Gastroesophageal sphincter (tissue), 4 donors: ENCODE results near the gene FAM184A. TPM values are rescaled to one million over a fixed set of nuclear protein-coding genes. Genes with fewer than 3 reads are reported as not detected.

Source experiments
- ATAC-seq: fragments of 150-250 bp; one replicate; pipeline ENCODE4 v1.9.1; 2016; ENCODE audit warnings: mild to moderate bottlenecking, moderate library complexity
- H3K27ac ChIP-seq, 4 donors: fragments of 200-600 bp; sonication (generic) in 3 of 4; 1 replicate in 3 of 4; 2 replicates in 1 of 4; pipeline ENCODE4 v1.5.1; 2016 to 2019
- H3K27me3 ChIP-seq: fragments of 200-600 bp; sonication (generic); one replicate; pipeline ENCODE4 v1.5.1; 2019
- H3K36me3 ChIP-seq, 2 donors: fragments of 200-600 bp; sonication (generic); one replicate each; pipeline ENCODE4 v1.5.1; 2019; ENCODE audit warnings: control low read depth in 1 of 2
- H3K4me1 ChIP-seq, 3 donors: fragments of 200-600 bp; sonication (generic); 1 replicate in 2 of 3; 2 replicates in 1 of 3; pipeline ENCODE4 v1.5.1; 2016 to 2019; ENCODE audit warnings: control low read depth in 2 of 3
- H3K4me3 ChIP-seq, 2 donors: fragments of 200-600 bp; sonication (generic); one replicate each; pipeline ENCODE4 v1.5.1; 2019; ENCODE audit warnings: mild to moderate bottlenecking in 1 of 2, moderate library complexity in 1 of 2
- H3K9me3 ChIP-seq, 3 donors: fragments of 200-600 bp; sonication (generic); one replicate each; pipeline ENCODE4 v1.5.1; 2017 to 2019; ENCODE audit warnings: control low read depth in 2 of 3
- EP300 ChIP-seq: sonication (generic); formaldehyde crosslinking; IDR thresholded peaks from one replicate; pipeline ENCODE4 v1.6.1; 2017; ENCODE audit warnings: antibody characterized with exemption, mild to moderate bottlenecking
- POLR2A ChIP-seq, 2 donors: fragments of 450-650 bp; IDR thresholded peaks; one replicate each; pipeline ENCODE4 v1.6.1; 2017; ENCODE audit warnings: antibody characterized with exemption in 2 of 2, mild to moderate bottlenecking in 2 of 2, moderate library complexity in 1 of 2
- POLR2AphosphoS5 ChIP-seq: sonication (generic); formaldehyde crosslinking; IDR thresholded peaks from one replicate; pipeline ENCODE4 v1.6.1; 2017; ENCODE audit warnings: antibody characterized with exemption
- WGBS, 2 donors: methylation state at CpG; one replicate each; pipeline ENCODE4 v1.1.5; 2018; ENCODE audit warnings: low coverage in 1 of 2; 5-methylcytosine and 5-hydroxymethylcytosine counted together
- total RNA-seq, 4 donors: library from RNA; depleted of rRNA; stranded (reverse); fragments of >200 nt; gene quantifications; one replicate each; pipeline ENCODE4 v1.1.0, GENCODE V29; 2016
- TF ChIP-seq, protein P1 (sequence below), 4 experiments: fragments of 200-600 bp in 2 of 4; fragments of 450-650 bp in 2 of 4; sonication (generic) in 1 of 4; IDR thresholded peaks; one replicate each; pipeline ENCODE4 v1.5.1; 2017 to 2019; ENCODE audit warnings: antibody characterized with exemption in 4 of 4, mild to moderate bottlenecking in 2 of 4, moderate library complexity in 2 of 4

Gene FAM184A
- total RNA-seq, 4 donors from 2014 or later: 7.5 to 25.5 (median 10.3) TPM

DNA sequence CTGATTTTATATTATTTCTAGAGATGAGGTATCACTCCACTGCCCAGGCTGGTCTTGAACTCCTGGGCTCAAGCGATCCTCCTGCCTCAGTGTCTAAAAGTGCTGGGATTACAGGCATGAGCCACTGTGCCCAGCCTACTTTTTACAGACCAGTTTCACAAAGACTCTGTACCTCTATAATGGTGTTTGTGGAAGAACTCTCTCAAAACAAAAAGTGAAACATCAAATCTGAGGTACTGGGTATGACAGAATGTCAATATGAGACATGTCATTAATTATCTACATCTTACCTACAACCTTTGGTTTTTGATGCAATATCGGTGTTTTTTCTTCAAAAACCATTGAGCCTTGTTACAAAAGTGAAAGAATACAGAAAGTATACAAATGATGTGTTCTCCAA lies 94.1 kb downstream of the FAM184A start:
- Histone ChIP-seq H3K4me3 (no peak overlapping the region), H3K4me1 (no peaks in the 10 kb centered on the region), H3K27me3 (no peaks in the 10 kb centered on the region), H3K27ac (no peak overlapping the region), H3K36me3 (no peaks in the 10 kb centered on the region), H3K9me3 (no peaks in the 10 kb centered on the region)
- no peak for ATAC-seq
- WGBS, 2 donors: 89 to 94% methylated on average over 2 of the region's 2 CpGs
- no peak for TF ChIP-seq POLR2AphosphoS5
- no peak for TF ChIP-seq EP300
- TF ChIP-seq POLR2A (IDR thresholded peaks at IDR 0.05): no peak
- TF ChIP-seq, protein P1, sequence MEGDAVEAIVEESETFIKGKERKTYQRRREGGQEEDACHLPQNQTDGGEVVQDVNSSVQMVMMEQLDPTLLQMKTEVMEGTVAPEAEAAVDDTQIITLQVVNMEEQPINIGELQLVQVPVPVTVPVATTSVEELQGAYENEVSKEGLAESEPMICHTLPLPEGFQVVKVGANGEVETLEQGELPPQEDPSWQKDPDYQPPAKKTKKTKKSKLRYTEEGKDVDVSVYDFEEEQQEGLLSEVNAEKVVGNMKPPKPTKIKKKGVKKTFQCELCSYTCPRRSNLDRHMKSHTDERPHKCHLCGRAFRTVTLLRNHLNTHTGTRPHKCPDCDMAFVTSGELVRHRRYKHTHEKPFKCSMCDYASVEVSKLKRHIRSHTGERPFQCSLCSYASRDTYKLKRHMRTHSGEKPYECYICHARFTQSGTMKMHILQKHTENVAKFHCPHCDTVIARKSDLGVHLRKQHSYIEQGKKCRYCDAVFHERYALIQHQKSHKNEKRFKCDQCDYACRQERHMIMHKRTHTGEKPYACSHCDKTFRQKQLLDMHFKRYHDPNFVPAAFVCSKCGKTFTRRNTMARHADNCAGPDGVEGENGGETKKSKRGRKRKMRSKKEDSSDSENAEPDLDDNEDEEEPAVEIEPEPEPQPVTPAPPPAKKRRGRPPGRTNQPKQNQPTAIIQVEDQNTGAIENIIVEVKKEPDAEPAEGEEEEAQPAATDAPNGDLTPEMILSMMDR (IDR thresholded peaks at IDR 0.05): no peak

DNA sequence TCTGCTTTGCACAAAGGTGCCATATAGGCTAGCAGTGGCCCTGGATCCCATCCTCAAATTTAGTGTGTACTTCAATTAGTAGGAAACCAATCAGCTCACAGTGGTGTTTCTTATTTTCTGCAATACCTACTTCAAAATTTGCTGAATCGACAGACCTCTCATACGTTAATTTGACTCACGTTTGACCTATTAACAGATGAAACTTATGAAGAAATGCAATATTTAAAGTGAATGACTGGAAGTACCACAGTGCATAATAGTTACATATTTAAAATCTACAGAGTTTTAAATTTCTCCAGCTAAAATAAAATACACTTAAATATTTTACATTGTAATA lies 95.9 kb downstream of the FAM184A start:
- Histone ChIP-seq H3K27me3 (no peaks in the 10 kb centered on the region), H3K9me3 (no peaks in the 10 kb centered on the region), H3K4me1 (no peaks in the 10 kb centered on the region), H3K36me3 (peaks cover 0 to 12% of the 10 kb centered on the region in 2 donors), H3K27ac (no peak overlapping the region), H3K4me3 (no peak overlapping the region)
- WGBS, 2 donors: 89 to 92% methylated on average over 3 of the region's 3 CpGs
- TF ChIP-seq POLR2A (IDR thresholded peaks at IDR 0.05) (no peak), EP300 (no peak), POLR2AphosphoS5 (no peak)
- TF ChIP-seq, protein P1 (IDR thresholded peaks at IDR 0.05): no peak
- no peak for ATAC-seq

DNA sequence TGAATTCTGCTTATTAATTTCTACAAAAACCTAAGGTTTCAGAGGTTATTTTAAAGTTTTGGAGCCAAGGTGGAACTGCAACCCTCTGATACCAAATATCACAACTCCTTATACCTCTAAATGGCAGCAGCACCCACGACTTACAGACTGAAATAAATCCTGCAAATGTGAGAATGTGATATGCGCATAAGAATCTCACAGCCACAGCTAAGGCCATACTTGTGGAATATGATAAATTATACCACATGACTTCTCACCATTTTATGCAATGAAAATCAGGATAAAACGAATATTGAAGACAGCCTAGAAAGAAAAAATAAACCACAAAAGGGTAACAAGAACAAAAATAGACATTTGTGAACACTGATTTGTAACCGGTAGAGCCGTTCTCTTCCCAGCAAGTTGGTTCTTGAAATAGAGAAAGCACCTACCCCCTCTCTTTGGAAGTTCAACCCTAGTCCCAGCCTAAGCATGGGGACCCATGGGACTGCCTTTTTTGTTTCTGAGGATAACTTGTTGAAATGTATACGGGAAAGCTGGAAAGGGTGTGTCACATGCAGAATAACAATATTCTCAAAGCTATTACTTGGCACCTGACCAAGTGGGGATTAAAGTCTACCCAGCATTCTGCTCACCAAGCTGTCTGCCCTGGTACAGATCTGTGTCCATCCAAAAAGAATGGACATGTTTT lies 96.4 kb downstream of the FAM184A start:
- peaks cover 0 to 16% of the 10 kb centered on the region in 2 donors for H3K36me3 ChIP-seq
- ATAC-seq: no peak
- H3K27me3 ChIP-seq: no peaks in the 10 kb centered on the region
- WGBS, 2 donors: 57 to 85% methylated on average over 6 of the region's 6 CpGs
- TF ChIP-seq EP300 (no peak), POLR2AphosphoS5 (no peak), POLR2A (IDR thresholded peaks at IDR 0.05) (no peak)
- TF ChIP-seq, protein P1 (IDR thresholded peaks at IDR 0.05): no peak
- no peak overlapping the region for H3K4me3 ChIP-seq
- H3K9me3 ChIP-seq: no peaks in the 10 kb centered on the region
- H3K4me1 ChIP-seq: no peaks in the 10 kb centered on the region
- no peak overlapping the region for H3K27ac ChIP-seq

DNA sequence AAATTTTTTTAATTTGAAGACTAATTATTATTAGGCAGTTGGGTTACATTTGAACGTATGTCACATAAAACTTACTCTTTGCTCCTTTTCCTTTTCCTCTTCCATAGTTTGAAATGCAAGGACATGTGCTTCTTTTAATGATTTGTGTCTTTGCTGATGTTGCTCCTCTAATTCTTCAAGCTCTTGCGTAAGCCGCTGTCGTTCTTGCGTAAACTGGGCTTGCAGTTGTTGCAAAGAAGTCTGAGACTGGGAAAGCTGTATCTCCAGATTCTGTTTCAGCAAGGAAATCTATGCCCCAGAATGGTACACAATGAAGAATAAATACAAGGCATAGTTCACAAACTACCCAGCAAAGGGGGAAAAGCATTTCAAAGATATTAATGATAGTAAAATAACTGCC lies 98.4 kb downstream of the FAM184A start:
- H3K27ac ChIP-seq: no peak overlapping the region
- H3K4me3 ChIP-seq: no peak overlapping the region
- 84 to 86% methylated on average over 5 of the region's 5 CpGs for WGBS, 2 donors
- no peaks in the 10 kb centered on the region for H3K9me3 ChIP-seq
- ATAC-seq: no peak
- H3K4me1 ChIP-seq: no peaks in the 10 kb centered on the region
- H3K36me3 ChIP-seq: peaks cover 0 to 24% of the 10 kb centered on the region in 2 donors
- H3K27me3 ChIP-seq: no peaks in the 10 kb centered on the region
- TF ChIP-seq POLR2A (IDR thresholded peaks at IDR 0.05): no peak
- TF ChIP-seq, protein P1 (IDR thresholded peaks at IDR 0.05): no peak
- no peak for TF ChIP-seq EP300
- no peak for TF ChIP-seq POLR2AphosphoS5

DNA sequence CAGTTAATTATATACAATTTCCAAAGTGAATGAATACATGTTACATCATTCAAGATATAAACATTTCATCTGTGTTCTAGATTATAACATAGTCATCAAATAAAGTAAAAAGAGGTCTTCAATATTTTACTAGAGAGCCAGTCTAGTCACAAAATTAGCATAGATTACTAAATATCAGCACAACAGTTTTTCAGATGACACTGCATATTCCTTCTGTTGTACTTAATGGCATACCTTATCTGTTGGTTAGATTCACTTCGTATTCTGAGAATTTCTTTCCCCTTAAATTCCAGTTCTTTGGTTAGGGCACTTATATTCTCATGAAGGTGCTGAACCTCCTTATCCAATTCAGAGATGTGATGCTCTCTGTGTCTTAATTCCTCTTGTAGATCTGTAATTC lies 103.7 kb downstream of the FAM184A start:
- Histone ChIP-seq H3K9me3 (no peaks in the 10 kb centered on the region), H3K27ac (no peak overlapping the region), H3K4me1 (no peaks in the 10 kb centered on the region), H3K27me3 (no peaks in the 10 kb centered on the region), H3K36me3 (peaks cover 0 to 40% of the 10 kb centered on the region in 2 donors), H3K4me3 (no peak overlapping the region)
- WGBS, 2 donors: 59 to 100% methylated on average over 1 of the region's 1 CpG
- ATAC-seq: no peak
- TF ChIP-seq POLR2A (IDR thresholded peaks at IDR 0.05): no peak
- TF ChIP-seq POLR2AphosphoS5: no peak
- TF ChIP-seq, protein P1 (IDR thresholded peaks at IDR 0.05): no peak
- TF ChIP-seq EP300: no peak
